Choroid plexus epithelial cell (primary cell): ENCODE data around the gene CMTM1.
"Not testable (repeated sequence)": the region's sequence is repeated elsewhere in the genome, so short reads cannot be mapped to it uniquely, and the experiment has no call there.

Experiments
- DNase-seq: peaks from one replicate; pipeline ENCODE4 v3.0.0-alpha.2; 2010; ENCODE audit warnings: low read depth
- H3K4me3 ChIP-seq: 2 replicates; pipeline ENCODE4 v1.5.1; 2011; ENCODE audit warnings: low read depth, mild to moderate bottlenecking, control low read depth, low read length, moderate library complexity
- TF ChIP-seq, protein P1 (sequence below): conservative IDR thresholded peaks from 2 replicates; pipeline ENCODE4 v1.5.1; 2011; ENCODE audit warnings: low read depth, mild to moderate bottlenecking, control low read depth, inconsistent platforms, low read length, moderate library complexity

The CMTM1 gene

DNA sequence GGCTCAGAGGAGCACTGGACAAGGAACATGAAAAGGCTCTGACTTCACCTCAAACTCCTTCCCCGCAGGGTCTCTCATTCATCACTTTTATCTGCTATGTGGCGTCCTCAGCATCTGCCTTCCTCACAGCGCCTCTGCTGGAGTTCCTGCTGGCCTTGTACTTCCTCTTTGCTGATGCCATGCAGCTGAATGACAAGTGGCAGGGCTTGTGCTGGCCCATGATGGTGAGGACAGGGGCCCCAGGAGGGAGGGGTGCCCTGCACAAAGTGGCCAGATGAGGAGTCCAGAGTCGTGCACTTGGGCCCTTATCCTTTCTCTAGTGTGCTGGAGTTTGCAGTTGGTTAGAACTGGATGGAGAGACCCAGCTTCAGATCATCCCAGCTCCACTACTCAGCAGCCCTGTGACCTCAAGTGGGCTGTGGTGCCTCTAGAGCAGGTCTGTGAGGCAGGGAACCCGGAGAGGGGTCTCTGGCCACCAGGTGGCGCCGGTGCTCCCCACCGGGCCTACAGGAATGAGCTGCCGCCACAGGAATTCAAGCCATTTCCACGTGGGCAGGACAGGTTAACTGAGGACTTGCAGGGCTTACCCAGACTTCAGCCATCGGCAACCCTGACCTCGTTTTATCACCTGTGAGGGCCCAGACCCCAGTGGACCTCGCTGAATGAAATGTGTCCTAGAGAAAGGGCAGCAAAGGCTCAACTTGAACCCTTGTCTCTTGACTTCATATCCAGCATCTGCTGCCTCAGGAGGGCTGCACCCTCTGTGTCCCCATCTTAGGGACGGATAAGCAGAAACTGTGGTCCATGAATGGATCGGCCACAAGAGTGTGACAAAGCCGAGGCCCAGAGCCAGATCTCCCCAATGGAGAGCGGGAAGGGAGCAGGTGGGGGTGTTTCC lies 42.3 kb downstream of the CMTM1 start:
- TF ChIP-seq, protein P1, sequence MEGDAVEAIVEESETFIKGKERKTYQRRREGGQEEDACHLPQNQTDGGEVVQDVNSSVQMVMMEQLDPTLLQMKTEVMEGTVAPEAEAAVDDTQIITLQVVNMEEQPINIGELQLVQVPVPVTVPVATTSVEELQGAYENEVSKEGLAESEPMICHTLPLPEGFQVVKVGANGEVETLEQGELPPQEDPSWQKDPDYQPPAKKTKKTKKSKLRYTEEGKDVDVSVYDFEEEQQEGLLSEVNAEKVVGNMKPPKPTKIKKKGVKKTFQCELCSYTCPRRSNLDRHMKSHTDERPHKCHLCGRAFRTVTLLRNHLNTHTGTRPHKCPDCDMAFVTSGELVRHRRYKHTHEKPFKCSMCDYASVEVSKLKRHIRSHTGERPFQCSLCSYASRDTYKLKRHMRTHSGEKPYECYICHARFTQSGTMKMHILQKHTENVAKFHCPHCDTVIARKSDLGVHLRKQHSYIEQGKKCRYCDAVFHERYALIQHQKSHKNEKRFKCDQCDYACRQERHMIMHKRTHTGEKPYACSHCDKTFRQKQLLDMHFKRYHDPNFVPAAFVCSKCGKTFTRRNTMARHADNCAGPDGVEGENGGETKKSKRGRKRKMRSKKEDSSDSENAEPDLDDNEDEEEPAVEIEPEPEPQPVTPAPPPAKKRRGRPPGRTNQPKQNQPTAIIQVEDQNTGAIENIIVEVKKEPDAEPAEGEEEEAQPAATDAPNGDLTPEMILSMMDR: peak; percentile 95
- peak; percentile 95 for DNase-seq
- no peak overlapping the region for H3K4me3 ChIP-seq

GRCh38 chr16:66609139-66609510 lies 42.9 kb downstream of the CMTM1 start:
- TF ChIP-seq, protein P1: no peak
- H3K4me3 ChIP-seq: no peak overlapping the region
- no peak for DNase-seq

- TF ChIP-seq, protein P1: no peak
- no peak for DNase-seq
- no peak overlapping the region for H3K4me3 ChIP-seq
These were observed 44.0 kb downstream of the CMTM1 start for GRCh38 chr16:66610111-66610820.

DNA sequence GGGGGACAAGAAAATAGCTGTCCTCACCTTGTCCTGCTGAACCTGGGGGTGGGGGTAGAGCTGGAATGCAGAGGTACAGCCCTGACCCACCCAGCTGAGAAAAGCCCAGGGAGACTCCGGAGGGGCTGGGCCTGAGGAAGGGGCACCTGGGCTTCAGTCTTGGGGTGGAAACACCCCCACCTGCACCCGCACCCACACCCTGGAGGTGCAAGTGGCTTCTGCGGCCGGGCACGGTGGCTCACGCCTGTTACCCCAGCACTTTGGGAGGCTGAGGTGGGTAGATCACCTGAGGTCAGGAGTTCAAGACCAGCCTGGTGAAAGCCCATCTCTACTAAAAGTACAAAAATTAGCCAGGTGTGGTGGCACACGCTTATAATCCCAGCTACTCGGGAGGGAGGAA lies 45.7 kb downstream of the CMTM1 start:
- not testable (repeated sequence) for H3K4me3 ChIP-seq, DNase-seq

DNA sequence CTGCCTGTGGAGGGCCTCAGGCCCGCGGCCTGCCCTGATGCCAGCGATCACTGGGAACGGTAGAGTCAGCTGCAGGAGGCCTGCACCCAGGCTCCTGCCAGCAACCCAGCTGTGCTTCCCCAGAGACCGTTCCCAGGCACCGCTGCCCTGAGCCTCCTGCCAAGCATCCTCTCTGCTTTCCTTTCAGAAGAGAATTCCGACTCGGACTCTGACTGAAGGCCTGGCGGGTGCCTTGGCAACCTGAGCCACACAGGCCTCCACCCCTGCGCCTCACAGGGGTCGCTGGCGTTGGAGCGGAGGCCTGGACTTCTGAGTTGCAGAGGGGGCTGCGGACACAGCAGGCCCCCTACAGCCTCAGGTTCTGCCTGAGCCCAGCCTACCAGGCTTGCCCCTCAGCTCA lies 46.2 kb downstream of the CMTM1 start:
- TF ChIP-seq, protein P1: no peak
- DNase-seq: no peak
- H3K4me3 ChIP-seq: no peak overlapping the region

GRCh38 chr16:66614161-66614802 lies 48.0 kb downstream of the CMTM1 start:
- DNase-seq: peak; percentile 53
- H3K4me3 ChIP-seq: no peak overlapping the region
- TF ChIP-seq, protein P1: no peak

DNA sequence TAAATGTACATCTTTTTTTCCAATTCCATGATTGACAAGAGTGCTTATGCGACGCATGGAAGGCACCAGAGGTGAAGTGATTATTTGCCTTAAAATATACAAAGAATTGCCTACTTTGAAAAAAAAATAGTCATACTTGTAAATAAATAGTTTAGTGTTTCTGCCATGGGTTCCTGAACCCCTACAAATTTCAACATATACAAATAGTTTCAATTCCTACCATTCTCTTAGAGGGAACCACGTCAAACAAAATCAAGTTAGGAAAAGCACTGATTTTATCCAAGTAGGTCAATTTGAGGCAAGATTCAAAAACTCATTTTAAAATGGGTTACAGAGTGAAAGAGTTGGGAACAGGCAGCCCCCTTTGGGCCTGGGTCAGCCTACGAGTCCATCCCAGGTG lies 49.9 kb downstream of the CMTM1 start:
- TF ChIP-seq, protein P1: no peak
- no peak overlapping the region for H3K4me3 ChIP-seq
- peak; percentile 60 for DNase-seq
